ENCODE results near the gene TP53BP1.
"Not testable (repeated sequence)": the region's sequence is repeated elsewhere in the genome, so short reads cannot be mapped to it uniquely, and the experiment has no call there.

The TP53BP1 gene

GRCh38 chr15:43492673-43493601 is at the start of gene TP53BP1:
Gene TP53BP1 (minus strand): TSS chr15:43493156. CDS start chr15:43493043, 113 bp downstream.
- peak; percentile 81 to 83 for DNase-seq

- DNase-seq, result no peak
These were observed 48.8 kb upstream of the TP53BP1 start for GRCh38 chr15:43541785-43542184.

- DNase-seq, result no peak
These were observed 45.1 kb upstream of the TP53BP1 start for GRCh38 chr15:43538091-43538490.

- DNase-seq, result no peak
These were observed 41.9 kb upstream of the TP53BP1 start for GRCh38 chr15:43534897-43535296.

- not testable (repeated sequence) for DNase-seq
These were observed 39.9 kb upstream of the TP53BP1 start for GRCh38 chr15:43532826-43533225.

GRCh38 chr15:43531018-43531670 is 38.2 kb upstream of the TP53BP1 start:
- no peak for DNase-seq

- no peak for DNase-seq
These were observed 36.8 kb upstream of the TP53BP1 start for GRCh38 chr15:43529587-43530345.

- no peak for DNase-seq
These were observed 36.2 kb upstream of the TP53BP1 start for GRCh38 chr15:43529141-43529540.

GRCh38 chr15:43528542-43529007 is 35.6 kb upstream of the TP53BP1 start:
- DNase-seq, result no peak

- no peak for DNase-seq
These were observed 35.0 kb upstream of the TP53BP1 start for GRCh38 chr15:43527802-43528541.

- no peak for DNase-seq
These were observed 34.3 kb upstream of the TP53BP1 start for GRCh38 chr15:43527016-43527801.

GRCh38 chr15:43526261-43526930 is 33.4 kb upstream of the TP53BP1 start:
- no peak for DNase-seq

- no peak for DNase-seq
These were observed 32.2 kb upstream of the TP53BP1 start for GRCh38 chr15:43525131-43525530.

- no peak for DNase-seq
These were observed 31.4 kb upstream of the TP53BP1 start for GRCh38 chr15:43524254-43524845.

GRCh38 chr15:43523646-43524045 is 30.7 kb upstream of the TP53BP1 start:
- DNase-seq, result no peak

- no peak for DNase-seq
These were observed 29.3 kb upstream of the TP53BP1 start for GRCh38 chr15:43522247-43522646.

GRCh38 chr15:43521419-43521818 is 28.5 kb upstream of the TP53BP1 start:
- no peak for DNase-seq

GRCh38 chr15:43520138-43520537 is 27.2 kb upstream of the TP53BP1 start:
- no peak for DNase-seq

GRCh38 chr15:43519196-43519595 is 26.2 kb upstream of the TP53BP1 start:
- DNase-seq, result no peak

GRCh38 chr15:43518197-43518761 is 25.3 kb upstream of the TP53BP1 start:
- no peak for DNase-seq

All from Kasumi-1 (cell line).